OCI-LY1 (cell line): ENCODE measurements around the gene ATOX1.

Source experiments
- H2AFZ ChIP-seq: fragments of 200-600 bp; sonication (generic), shearing (Covaris generic); 2 replicates; pipeline ENCODE4 v1.6.0; 2014; ENCODE audit warnings: antibody characterized with exemption, mild to moderate bottlenecking, low read length
- H3F3A ChIP-seq: fragments of 200-600 bp; sonication (generic), shearing (Covaris generic); 2 replicates; pipeline ENCODE4 v1.6.0; 2014; ENCODE audit warnings: mild to moderate bottlenecking, antibody characterized with exemption, low read length, moderate library complexity; ENCODE audit not compliant: insufficient read depth
- H3K27ac ChIP-seq: fragments of 200-600 bp; sonication (generic); 2 replicates; pipeline ENCODE4 v1.5.1; 2014; ENCODE audit warnings: low read length, mixed run types, mild to moderate bottlenecking, low read depth; ENCODE audit not compliant: poor library complexity, severe bottlenecking
- H3K27me3 ChIP-seq: fragments of 200-600 bp; sonication (generic); 2 replicates; pipeline ENCODE4 v1.6.0; 2014; ENCODE audit warnings: antibody characterized with exemption, mild to moderate bottlenecking, low read length, moderate library complexity; ENCODE audit not compliant: insufficient read depth
- H3K36me3 ChIP-seq: fragments of 200-600 bp; sonication (generic); 2 replicates; pipeline ENCODE4 v1.6.1; 2014; ENCODE audit warnings: mild to moderate bottlenecking, antibody characterized with exemption, low read length, moderate library complexity, mixed read lengths; ENCODE audit not compliant: insufficient read depth
- H3K4me1 ChIP-seq: fragments of 200-600 bp; sonication (generic); 2 replicates; pipeline ENCODE4 v1.5.1; 2014; ENCODE audit warnings: mild to moderate bottlenecking, low read length, moderate library complexity; ENCODE audit not compliant: insufficient read depth, severe bottlenecking
- H3K4me2 ChIP-seq: fragments of 200-600 bp; sonication (generic), shearing (Covaris generic); 2 replicates; pipeline ENCODE4 v1.6.1; 2014; ENCODE audit warnings: low read length
- H3K4me3 ChIP-seq: fragments of 200-600 bp; sonication (generic); 2 replicates; pipeline ENCODE4 v1.5.1; 2014; ENCODE audit warnings: low read length, low read depth, mild to moderate bottlenecking, mixed read lengths; ENCODE audit not compliant: poor library complexity, severe bottlenecking
- H3K79me2 ChIP-seq: fragments of 200-600 bp; shearing (Covaris generic); 2 replicates; pipeline ENCODE4 v1.6.1; 2016; ENCODE audit warnings: mixed run types, low read length, mixed read lengths; ENCODE audit not compliant: insufficient read depth
- H3K9ac ChIP-seq: fragments of 200-600 bp; sonication (generic), shearing (Covaris generic); 2 replicates; pipeline ENCODE4 v1.6.1; 2014; ENCODE audit warnings: mild to moderate bottlenecking, low read length, mixed read lengths
- H3K9me2 ChIP-seq: fragments of 200-600 bp; sonication (generic), shearing (Covaris generic); 2 replicates; pipeline ENCODE4 v1.6.1; 2014; ENCODE audit warnings: low read depth, mild to moderate bottlenecking, low read length, mixed read lengths
- H3K9me3 ChIP-seq: fragments of 200-600 bp; shearing (Covaris generic); 2 replicates; pipeline ENCODE4 v1.6.1; 2014; ENCODE audit warnings: low read length, mixed read lengths
- H4K20me1 ChIP-seq: fragments of 200-600 bp; sonication (generic), shearing (Covaris generic); 2 replicates; pipeline ENCODE4 v1.6.0; 2016; ENCODE audit warnings: mild to moderate bottlenecking, low read length; ENCODE audit not compliant: insufficient read depth
- EZH2 ChIP-seq: fragments of 200-600 bp; sonication (generic), shearing (Covaris generic); IDR thresholded peaks from 2 replicates; pipeline ENCODE4 v1.8.0; 2017; ENCODE audit warnings: borderline replicate concordance, mixed run types, mild to moderate bottlenecking, antibody characterized with exemption, low read length, moderate library complexity, mixed read lengths
- TF ChIP-seq, protein P1 (sequence below): fragments of 200-600 bp; sonication (generic), shearing (Covaris generic); IDR thresholded peaks from 2 replicates; pipeline ENCODE4 v1.5.1; 2017; ENCODE audit warnings: mild to moderate bottlenecking, antibody characterized with exemption, low read length, moderate library complexity, mixed read lengths

The ATOX1 gene

DNA sequence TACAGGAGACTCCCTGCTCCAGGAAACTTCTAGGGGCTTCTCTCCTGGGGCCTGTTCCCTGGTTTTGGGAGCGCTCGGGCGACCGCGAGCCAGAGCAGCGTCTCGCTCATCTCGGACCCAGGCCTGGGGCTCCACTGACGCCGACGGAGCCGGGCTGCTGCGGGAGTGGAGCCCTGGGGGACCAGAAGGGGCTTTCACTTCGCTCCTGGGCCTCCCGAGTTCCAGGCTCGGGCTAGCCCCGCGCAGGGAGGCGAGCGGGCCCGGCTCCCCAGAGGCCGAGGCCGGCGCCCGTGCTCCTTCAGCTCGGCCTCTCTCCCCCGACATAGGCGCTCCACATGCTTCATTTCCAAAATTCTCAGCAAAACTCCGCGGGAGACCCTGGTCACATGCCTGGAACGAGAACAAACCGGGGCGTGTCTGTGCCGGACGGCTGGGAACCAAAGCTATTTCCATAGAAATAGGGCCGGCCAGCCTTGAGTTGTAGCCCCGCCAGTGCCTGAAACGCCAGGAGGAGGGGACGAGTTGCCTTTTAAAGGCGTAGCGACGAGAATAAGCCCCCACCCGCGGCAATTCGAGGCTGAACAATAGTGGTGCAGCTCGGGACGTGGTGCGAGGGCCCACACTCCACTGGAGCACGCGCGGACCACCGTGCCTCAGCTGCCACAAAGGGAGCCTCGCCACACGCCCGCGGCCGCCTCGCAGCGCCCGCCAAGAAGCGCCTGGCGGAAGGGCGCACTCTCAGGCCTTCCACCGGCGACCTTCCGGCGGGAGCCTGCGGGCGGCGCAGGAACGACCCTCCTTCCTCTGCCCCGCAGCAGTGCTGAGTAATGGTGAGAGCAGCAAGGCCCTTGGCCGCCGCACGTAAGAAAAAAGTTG is 12.2 kb upstream of the ATOX1 start:
- Histone ChIP-seq H3K9me3 (no peaks in the 10 kb centered on the region), H4K20me1 (no peaks in the 10 kb centered on the region; the same call in 1 of the 2 replicates), H3K27ac (peak overlapping the region; percentile 93), H3K36me3 (peaks cover 31% of the 10 kb centered on the region), H3K4me2 (peak overlapping the region; percentile 89), H3K4me1 (peaks cover 34% of the 10 kb centered on the region), H3K9me2 (no peaks in the 10 kb centered on the region), H3K9ac (peak overlapping the region; percentile 89), H2AFZ (no peak overlapping the region), H3K4me3 (peak overlapping the region; percentile 63), H3F3A (no peaks in the 10 kb centered on the region), H3K27me3 (no peaks in the 10 kb centered on the region), H3K79me2 (peaks cover 35% of the 10 kb centered on the region)
- no peak for TF ChIP-seq EZH2
- TF ChIP-seq, protein P1, sequence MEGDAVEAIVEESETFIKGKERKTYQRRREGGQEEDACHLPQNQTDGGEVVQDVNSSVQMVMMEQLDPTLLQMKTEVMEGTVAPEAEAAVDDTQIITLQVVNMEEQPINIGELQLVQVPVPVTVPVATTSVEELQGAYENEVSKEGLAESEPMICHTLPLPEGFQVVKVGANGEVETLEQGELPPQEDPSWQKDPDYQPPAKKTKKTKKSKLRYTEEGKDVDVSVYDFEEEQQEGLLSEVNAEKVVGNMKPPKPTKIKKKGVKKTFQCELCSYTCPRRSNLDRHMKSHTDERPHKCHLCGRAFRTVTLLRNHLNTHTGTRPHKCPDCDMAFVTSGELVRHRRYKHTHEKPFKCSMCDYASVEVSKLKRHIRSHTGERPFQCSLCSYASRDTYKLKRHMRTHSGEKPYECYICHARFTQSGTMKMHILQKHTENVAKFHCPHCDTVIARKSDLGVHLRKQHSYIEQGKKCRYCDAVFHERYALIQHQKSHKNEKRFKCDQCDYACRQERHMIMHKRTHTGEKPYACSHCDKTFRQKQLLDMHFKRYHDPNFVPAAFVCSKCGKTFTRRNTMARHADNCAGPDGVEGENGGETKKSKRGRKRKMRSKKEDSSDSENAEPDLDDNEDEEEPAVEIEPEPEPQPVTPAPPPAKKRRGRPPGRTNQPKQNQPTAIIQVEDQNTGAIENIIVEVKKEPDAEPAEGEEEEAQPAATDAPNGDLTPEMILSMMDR = no peak

DNA sequence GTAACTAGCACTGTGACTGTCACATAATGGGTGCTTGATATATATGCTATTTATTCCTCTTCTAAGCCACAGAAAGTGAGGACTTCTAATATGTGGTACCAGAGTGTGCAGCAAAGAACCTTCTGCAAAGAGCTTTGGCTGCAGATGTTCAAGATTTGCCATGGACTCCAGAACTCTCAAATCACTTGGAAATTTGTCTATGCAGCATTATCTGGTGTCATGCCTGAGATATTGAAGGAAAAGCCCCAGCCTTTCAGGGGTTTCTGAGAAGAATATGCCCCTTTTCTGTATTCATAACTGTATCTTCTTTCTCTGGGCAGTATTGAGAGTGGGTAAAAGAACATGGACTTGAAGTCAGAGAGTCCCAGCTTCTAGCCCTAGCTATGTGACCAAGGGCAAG is 8.5 kb upstream of the ATOX1 start:
- H3K4me2 ChIP-seq = no peak overlapping the region
- H3K36me3 ChIP-seq = no peaks in the 10 kb centered on the region

DNA sequence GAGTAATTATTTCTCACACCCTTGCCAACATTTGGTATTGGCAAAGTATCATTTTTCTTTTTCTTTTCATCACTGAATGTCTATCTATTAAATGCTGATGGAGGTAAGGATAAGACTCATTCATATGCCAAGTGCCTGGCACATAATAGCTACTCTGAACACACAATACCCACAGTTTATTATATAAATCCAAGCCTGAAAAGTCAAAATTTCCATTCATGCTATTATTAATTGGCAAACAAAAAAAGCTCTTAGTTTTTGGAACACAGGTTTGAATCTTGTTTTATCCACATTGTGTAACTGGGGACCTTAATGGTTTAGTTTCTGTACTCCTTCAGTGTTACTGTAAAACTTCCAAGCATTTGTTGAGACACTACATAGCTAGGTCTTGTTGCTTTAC is 6.4 kb upstream of the ATOX1 start:
- Histone ChIP-seq H3K9me3 (no peaks in the 10 kb centered on the region), H3K4me3 (no peak overlapping the region), H3K27me3 (no peaks in the 10 kb centered on the region), H3F3A (no peaks in the 10 kb centered on the region), H3K79me2 (no peaks in the 10 kb centered on the region), H2AFZ (no peak overlapping the region), H4K20me1 (no peaks in the 10 kb centered on the region), H3K4me1 (peaks cover under 1% of the 10 kb centered on the region), H3K27ac (no peak overlapping the region), H3K9me2 (no peaks in the 10 kb centered on the region), H3K4me2 (no peak overlapping the region), H3K9ac (no peak overlapping the region), H3K36me3 (no peaks in the 10 kb centered on the region)
- no peak for TF ChIP-seq EZH2

More for the DNA sequence above, 8.5 kb upstream of the ATOX1 start:
- Histone ChIP-seq H3K9me3 (no peaks in the 10 kb centered on the region), H3F3A (no peaks in the 10 kb centered on the region), H2AFZ (no peak overlapping the region), H3K27ac (no peak overlapping the region), H3K9ac (no peak overlapping the region), H3K4me3 (no peak overlapping the region), H3K79me2 (no peaks in the 10 kb centered on the region), H3K4me1 (peaks cover 14% of the 10 kb centered on the region), H3K27me3 (no peaks in the 10 kb centered on the region), H3K9me2 (no peaks in the 10 kb centered on the region), H4K20me1 (no peaks in the 10 kb centered on the region)
- TF ChIP-seq, protein P1 = no peak
- TF ChIP-seq EZH2 = no peak
